MM.1S (cell line): Measurements from ENCODE around the gene TMEM163.

Source experiments
- EZH2 ChIP-seq: fragments of 300-600 bp; sonication (generic); optimal IDR thresholded peaks from 2 replicates; pipeline ENCODE3; 2017; ENCODE audit warnings: low read depth, mild to moderate bottlenecking, antibody characterized with exemption, low read length, mixed read lengths
- EZH2phosphoT487 ChIP-seq: fragments of 300-600 bp; sonication (generic); IDR thresholded peaks from 2 replicates; pipeline ENCODE4 v1.6.1; 2018; ENCODE audit warnings: antibody characterized with exemption, low read length
- TF ChIP-seq, protein P1 (sequence below): fragments of 300-600 bp; sonication (generic); IDR thresholded peaks from 2 replicates; pipeline ENCODE4 v1.5.1; 2016; ENCODE audit warnings: antibody characterized with exemption, low read length, mixed read lengths

DNA sequence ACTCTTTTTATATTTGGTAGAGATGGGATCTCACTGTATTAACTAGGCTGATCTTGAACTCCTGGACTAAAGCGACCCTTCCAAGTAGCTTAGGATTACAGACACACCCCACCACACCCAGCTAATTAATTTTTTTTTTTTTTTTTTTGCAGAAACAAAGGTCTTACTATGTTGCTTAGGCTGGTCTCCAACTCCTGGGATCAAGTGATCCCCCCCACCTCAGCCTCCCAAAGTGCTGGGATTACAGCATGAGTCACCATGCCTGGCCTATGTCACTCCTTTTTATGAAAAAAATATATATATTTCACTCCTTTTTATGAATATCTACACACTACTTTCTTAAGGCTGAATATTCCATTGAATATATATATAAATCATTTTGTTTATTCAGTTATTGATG is 302.2 kb downstream of the TMEM163 start:
- TF ChIP-seq EZH2 (no peak), EZH2phosphoT487 (no peak)
- TF ChIP-seq, protein P1, sequence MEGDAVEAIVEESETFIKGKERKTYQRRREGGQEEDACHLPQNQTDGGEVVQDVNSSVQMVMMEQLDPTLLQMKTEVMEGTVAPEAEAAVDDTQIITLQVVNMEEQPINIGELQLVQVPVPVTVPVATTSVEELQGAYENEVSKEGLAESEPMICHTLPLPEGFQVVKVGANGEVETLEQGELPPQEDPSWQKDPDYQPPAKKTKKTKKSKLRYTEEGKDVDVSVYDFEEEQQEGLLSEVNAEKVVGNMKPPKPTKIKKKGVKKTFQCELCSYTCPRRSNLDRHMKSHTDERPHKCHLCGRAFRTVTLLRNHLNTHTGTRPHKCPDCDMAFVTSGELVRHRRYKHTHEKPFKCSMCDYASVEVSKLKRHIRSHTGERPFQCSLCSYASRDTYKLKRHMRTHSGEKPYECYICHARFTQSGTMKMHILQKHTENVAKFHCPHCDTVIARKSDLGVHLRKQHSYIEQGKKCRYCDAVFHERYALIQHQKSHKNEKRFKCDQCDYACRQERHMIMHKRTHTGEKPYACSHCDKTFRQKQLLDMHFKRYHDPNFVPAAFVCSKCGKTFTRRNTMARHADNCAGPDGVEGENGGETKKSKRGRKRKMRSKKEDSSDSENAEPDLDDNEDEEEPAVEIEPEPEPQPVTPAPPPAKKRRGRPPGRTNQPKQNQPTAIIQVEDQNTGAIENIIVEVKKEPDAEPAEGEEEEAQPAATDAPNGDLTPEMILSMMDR = no peak
